Aorta (tissue), 5 donors: ENCODE measurements around the gene TK2. TPM values are rescaled to one million over a fixed set of nuclear protein-coding genes. Genes with fewer than 3 reads are reported as not detected.
A peak's percentile ranks its signal among the peaks of the same experiment; 100 is the strongest.
"Not testable (repeated sequence)": the region's sequence is repeated elsewhere in the genome, so short reads cannot be mapped to it uniquely, and the experiment has no call there.

Experiments
- ATAC-seq: fragments of 200-7000 bp; cut with Tn5 transposase; one replicate; pipeline ENCODE4 v1.9.1; 2022; ENCODE audit warnings: moderate library complexity; ENCODE audit not compliant: low FRiP score
- DNase-seq, 2 donors: peaks; one replicate each; pipeline ENCODE4 v3.0.0-alpha.2; 2020
- H3K27ac ChIP-seq, 2 donors: one replicate each; pipeline ENCODE4 v1.5.1; 2013; ENCODE audit warnings: low read length in 2 of 2, mild to moderate bottlenecking in 2 of 2, moderate library complexity in 2 of 2, control low read depth in 1 of 2, inconsistent platforms in 1 of 2, low read depth in 1 of 2
- H3K27me3 ChIP-seq, 2 donors: one replicate each; pipeline ENCODE4 v1.6.1; 2013; ENCODE audit warnings: control low read depth in 1 of 2, low read length in 1 of 2, mild to moderate bottlenecking in 1 of 2, moderate library complexity in 1 of 2; ENCODE audit not compliant: insufficient read depth in 2 of 2, control insufficient read depth in 1 of 2
- H3K36me3 ChIP-seq, 2 donors: one replicate each; pipeline ENCODE4 v1.6.1; 2013; ENCODE audit warnings: control low read depth in 1 of 2, low read length in 1 of 2, mild to moderate bottlenecking in 1 of 2; ENCODE audit not compliant: insufficient read depth in 2 of 2, control insufficient read depth in 1 of 2
- H3K4me1 ChIP-seq, 2 donors: one replicate each; pipeline ENCODE4 v1.6.1; 2013; ENCODE audit warnings: low read length in 2 of 2, control low read depth in 1 of 2, mild to moderate bottlenecking in 1 of 2, moderate library complexity in 1 of 2; ENCODE audit not compliant: insufficient read depth in 2 of 2, control insufficient read depth in 1 of 2
- H3K4me3 ChIP-seq, 2 donors: one replicate each; pipeline ENCODE4 v1.5.1; 2013; ENCODE audit warnings: low read length in 2 of 2, control low read depth in 1 of 2, mild to moderate bottlenecking in 1 of 2
- H3K9me3 ChIP-seq: one replicate; pipeline ENCODE4 v1.6.1; 2013; ENCODE audit warnings: mild to moderate bottlenecking, low read length; ENCODE audit not compliant: control insufficient read depth
- WGBS, 2 donors: extraction: QIAGEN DNeasy Blood & Tissue Kit; methylation state at CpG; one replicate each; pipeline ENCODE4 v1.1.7; 2013; 5-methylcytosine and 5-hydroxymethylcytosine counted together
- intact Hi-C, 2 donors: fragments of 100-400 bp; cut with DNase I; formaldehyde crosslinking; loops; one replicate each; pipeline versions ENCODE4 v1.14.2 to v1.15.0; 2022
- polyA plus RNA-seq, 2 donors: library from polyadenylated mRNA; stranded (reverse); fragments of 200-250 nt; gene quantifications; one replicate each; pipeline ENCODE4 v1.2.3, GENCODE V29; 2013
- total RNA-seq, 2 donors: library from RNA; stranded (reverse); fragmentation: NEBNext Ultra II Directional; extraction: Animal tissue kit (Norgen Biotek cat#: 25700); gene quantifications; one replicate each; pipeline ENCODE4 v1.2.1, GENCODE V29; 2021
- donor health status: healthy with polysubstance abuse.
- donor health status: Bipolar disorder and iron deficiency.
- donor health status: DM: no; HTN: no; CAD: no.
- donor health status: DM: no; HTN: no; CAD: no.
- donor health status: DM: yes; HTN: yes; CAD: no.

Gene TK2
- total and polyA plus RNA-seq, 4 donors: 18.9 to 43.4 (median 28.9) TPM

- not testable (repeated sequence) for H3K27me3 ChIP-seq, H3K4me3 ChIP-seq, H3K4me1 ChIP-seq, H3K36me3 ChIP-seq, H3K9me3 ChIP-seq, ATAC-seq
- DNase-seq: peak in 1 of 2 donors; percentile 59
- 88% methylated on average over 9 to 10 of the region's 10 CpGs for WGBS, 2 donors
- H3K27ac ChIP-seq: peak overlapping the region in 1 of 2 donors; percentile 87
- intact Hi-C loops: loop anchor here in 1 of 2 donors (5.0 kb wide), 2 partner anchors 37 to 38 kb away; partner anchors contain the start of genes CKLF and TK2
Observed at GRCh38 chr16:66514980-66515595, 34.8 kb downstream of the TK2 start.

- H3K36me3 ChIP-seq, ATAC-seq, H3K4me1 ChIP-seq, intact Hi-C loops, H3K27ac ChIP-seq, H3K4me3 ChIP-seq, H3K27me3 ChIP-seq, H3K9me3 ChIP-seq: not testable (repeated sequence)
- WGBS, 2 donors: 92 to 96% methylated on average over 9 to 12 of the region's 17 CpGs
- peak in 1 of 2 donors; percentile 57 for DNase-seq
Observed at GRCh38 chr16:66514391-66514790, 35.5 kb downstream of the TK2 start.

- Histone ChIP-seq H3K36me3 (no peaks in the 10 kb centered on the region), H3K27ac (peak overlapping the region; percentile 17 to 97), H3K4me3 (no peak overlapping the region), H3K27me3 (no peaks in the 10 kb centered on the region), H3K4me1 (peaks cover 3 to 9% of the 10 kb centered on the region in 2 donors), H3K9me3 (no peaks in the 10 kb centered on the region)
- peak in 1 of 2 donors; percentile 9 for DNase-seq
- intact Hi-C loops: no loop called here
- ATAC-seq: no peak
- WGBS, 2 donors: 78 to 79% methylated on average over 8 of the region's 8 CpGs
Observed at GRCh38 chr16:66513111-66513723, 36.7 kb downstream of the TK2 start.

GRCh38 chr16:66512272-66513110, 37.4 kb downstream of the TK2 start:
- Histone ChIP-seq H3K27ac (peak overlapping the region; percentile 50 to 97), H3K4me1 (peaks cover 3 to 9% of the 10 kb centered on the region in 2 donors), H3K9me3 (no peaks in the 10 kb centered on the region), H3K4me3 (no peak overlapping the region), H3K36me3 (no peaks in the 10 kb centered on the region), H3K27me3 (no peaks in the 10 kb centered on the region)
- peak; percentile 72 to 76 for DNase-seq
- intact Hi-C loops: no loop called here
- no peak for ATAC-seq
- 50 to 56% methylated on average over 15 of the region's 15 CpGs for WGBS, 2 donors

- Histone ChIP-seq H3K27ac (peak overlapping the region; percentile 77 to 97), H3K4me3 (no peak overlapping the region), H3K4me1 (peaks cover 3 to 9% of the 10 kb centered on the region in 2 donors), H3K36me3 (no peaks in the 10 kb centered on the region), H3K9me3 (no peaks in the 10 kb centered on the region), H3K27me3 (no peaks in the 10 kb centered on the region)
- DNase-seq (peak in 1 of 2 donors; percentile 69), ATAC-seq (peak; percentile 50)
- intact Hi-C loops: no loop called here
- 12 to 13% methylated on average over 13 of the region's 13 CpGs for WGBS, 2 donors
Observed at GRCh38 chr16:66511602-66512271, 38.2 kb downstream of the TK2 start.

- ATAC-seq (peak; percentile 63), DNase-seq (peak; percentile 78 to 80)
- Histone ChIP-seq H3K9me3 (no peaks in the 10 kb centered on the region), H3K36me3 (no peaks in the 10 kb centered on the region), H3K4me3 (no peak overlapping the region), H3K27ac (peak overlapping the region; percentile 77 to 97), H3K27me3 (no peaks in the 10 kb centered on the region), H3K4me1 (peaks cover 3 to 9% of the 10 kb centered on the region in 2 donors)
- intact Hi-C loops: no loop called here
- 6 to 9% methylated on average over 12 of the region's 12 CpGs for WGBS, 2 donors
Observed at GRCh38 chr16:66510711-66511601, 39.0 kb downstream of the TK2 start.

- Histone ChIP-seq H3K27me3 (no peaks in the 10 kb centered on the region), H3K36me3 (no peaks in the 10 kb centered on the region), H3K4me1 (peaks cover 3 to 6% of the 10 kb centered on the region in 2 donors), H3K27ac (peak overlapping the region; percentile 17 to 55), H3K9me3 (no peaks in the 10 kb centered on the region), H3K4me3 (no peak overlapping the region)
- 49 to 59% methylated on average over 5 of the region's 5 CpGs for WGBS, 2 donors
- intact Hi-C loops: no loop called here
- DNase-seq (peak in 1 of 2 donors; percentile 63), ATAC-seq (no peak)
Observed at GRCh38 chr16:66510298-66510697, 39.6 kb downstream of the TK2 start.
